ENCODE data around the gene KCNK4.

Gene KCNK4

DNA sequence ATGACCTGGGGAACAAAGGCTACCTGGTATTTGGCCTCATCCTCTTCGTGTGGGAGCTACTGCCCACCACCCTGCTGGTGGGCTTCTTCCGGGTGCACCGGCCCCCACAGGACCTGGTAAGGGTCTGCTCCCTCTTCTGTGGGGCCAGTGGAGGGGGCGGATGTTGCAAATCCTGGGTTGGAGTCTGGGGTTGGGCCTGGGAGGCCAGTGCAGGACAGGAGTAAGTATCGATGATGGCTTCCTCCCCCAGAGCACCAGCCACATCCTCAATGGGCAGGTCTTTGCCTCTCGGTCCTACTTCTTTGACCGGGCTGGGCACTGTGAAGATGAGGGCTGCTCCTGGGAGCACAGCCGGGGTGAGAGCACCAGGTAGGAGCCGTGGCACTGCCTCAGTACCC is 2.8 kb upstream of the KCNK4 start:
- no peak overlapping the region for H3K4me3 ChIP-seq (ENCODE audit: low read depth, low read length)
- no peak overlapping the region for H3K9ac ChIP-seq (ENCODE audit: low read depth, low read length)
- no peaks in the 10 kb centered on the region for H3K4me1 ChIP-seq (ENCODE audit: control insufficient read depth, insufficient read depth, low read length)
- H3K36me3 ChIP-seq (ENCODE audit: control insufficient read depth, insufficient read depth, low read length), result no peaks in the 10 kb centered on the region
- H3K9me3 ChIP-seq (ENCODE audit: control insufficient read depth, insufficient read depth, low read length), result no peaks in the 10 kb centered on the region
- H3K27me3 ChIP-seq (ENCODE audit: control insufficient read depth, insufficient read depth, low read length), result peaks cover 42% of the 10 kb centered on the region

DNA sequence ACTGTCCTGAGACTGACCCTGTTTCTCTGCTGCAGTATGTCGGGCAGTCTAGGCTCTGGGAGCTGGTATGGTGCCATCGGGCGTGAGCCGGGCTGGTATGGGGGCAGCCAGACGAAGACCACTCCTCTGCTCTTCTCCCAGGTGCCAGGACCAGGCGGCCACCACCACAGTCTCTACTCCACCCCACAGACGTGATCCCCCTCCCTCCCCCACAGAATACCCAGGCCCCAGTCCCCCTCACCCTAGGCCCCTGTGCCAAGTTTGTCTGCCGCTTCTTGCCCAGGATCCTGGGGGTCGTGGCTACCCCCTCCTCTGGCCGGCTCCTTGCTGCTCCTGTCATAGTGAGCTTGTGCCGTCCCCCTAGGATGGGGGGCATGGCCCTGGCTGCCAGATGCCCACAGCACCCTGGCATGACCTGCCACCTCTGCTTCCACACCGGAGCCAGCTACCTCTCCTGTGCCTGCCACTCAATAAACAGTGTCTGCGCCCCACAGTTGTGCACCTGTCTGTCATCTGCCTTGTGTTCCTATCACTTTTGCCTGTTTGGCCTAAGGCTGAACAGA is 2.0 kb upstream of the KCNK4 start:
- H3K4me3 ChIP-seq (ENCODE audit: low read depth, low read length), result no peak overlapping the region
- peaks cover 49% of the 10 kb centered on the region for H3K27me3 ChIP-seq (ENCODE audit: control insufficient read depth, insufficient read depth, low read length)
- H3K36me3 ChIP-seq (ENCODE audit: control insufficient read depth, insufficient read depth, low read length), result no peaks in the 10 kb centered on the region
- H3K4me1 ChIP-seq (ENCODE audit: control insufficient read depth, insufficient read depth, low read length), result no peaks in the 10 kb centered on the region
- no peaks in the 10 kb centered on the region for H3K9me3 ChIP-seq (ENCODE audit: control insufficient read depth, insufficient read depth, low read length)
- H3K9ac ChIP-seq (ENCODE audit: low read depth, low read length), result no peak overlapping the region

DNA sequence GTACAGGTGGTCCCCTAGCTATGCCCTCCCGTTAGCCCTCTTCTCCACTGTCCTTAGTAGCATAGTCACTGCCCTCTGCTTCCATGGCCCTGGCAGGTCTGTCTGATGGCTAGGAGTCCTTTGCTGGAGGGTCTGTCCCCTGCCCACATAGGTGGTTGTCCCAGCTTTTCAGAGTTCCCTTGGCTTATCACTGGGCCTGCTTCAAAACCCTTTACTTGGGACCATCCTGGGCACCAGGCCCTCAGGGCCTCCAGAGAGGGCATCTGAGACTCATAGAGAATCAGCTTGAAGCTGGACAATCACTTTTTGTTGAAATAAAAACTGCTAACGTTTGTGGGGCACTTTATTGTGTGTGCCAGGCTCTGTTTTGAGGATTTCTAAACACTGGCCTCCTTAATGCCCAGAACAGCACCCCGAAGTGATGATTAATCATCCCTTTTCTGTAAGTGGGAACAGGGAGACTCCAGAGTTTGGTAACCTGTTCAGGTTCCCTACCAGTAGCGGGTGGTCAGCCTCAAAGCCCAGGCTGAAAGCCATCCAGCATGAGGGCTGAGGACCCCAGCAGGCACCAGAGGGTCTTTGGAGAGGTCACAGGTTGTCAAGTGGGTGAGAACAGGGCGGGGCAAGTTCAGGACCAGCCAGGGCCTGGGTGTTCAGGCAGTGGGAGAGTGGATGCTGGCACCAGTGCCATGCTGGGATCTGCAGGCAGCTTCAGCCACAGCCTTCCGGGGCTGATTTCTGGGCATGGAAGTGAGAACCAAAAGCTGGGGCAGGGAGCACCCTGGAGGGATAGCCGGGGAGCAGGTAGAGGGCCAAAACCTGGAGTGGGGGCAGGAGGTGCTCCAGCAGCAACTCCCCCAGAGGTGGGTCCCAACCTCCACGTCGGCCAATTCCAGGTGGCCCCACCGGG is 495 bp upstream of the KCNK4 start:
- Histone ChIP-seq H3K9ac (ENCODE audit: low read depth, low read length) (no peak overlapping the region), H3K27me3 (ENCODE audit: control insufficient read depth, insufficient read depth, low read length) (peaks cover 65% of the 10 kb centered on the region), H3K4me1 (ENCODE audit: control insufficient read depth, insufficient read depth, low read length) (no peaks in the 10 kb centered on the region), H3K36me3 (ENCODE audit: control insufficient read depth, insufficient read depth, low read length) (no peaks in the 10 kb centered on the region), H3K9me3 (ENCODE audit: control insufficient read depth, insufficient read depth, low read length) (no peaks in the 10 kb centered on the region), H3K4me3 (ENCODE audit: low read depth, low read length) (peak overlapping the region; percentile 41)

DNA sequence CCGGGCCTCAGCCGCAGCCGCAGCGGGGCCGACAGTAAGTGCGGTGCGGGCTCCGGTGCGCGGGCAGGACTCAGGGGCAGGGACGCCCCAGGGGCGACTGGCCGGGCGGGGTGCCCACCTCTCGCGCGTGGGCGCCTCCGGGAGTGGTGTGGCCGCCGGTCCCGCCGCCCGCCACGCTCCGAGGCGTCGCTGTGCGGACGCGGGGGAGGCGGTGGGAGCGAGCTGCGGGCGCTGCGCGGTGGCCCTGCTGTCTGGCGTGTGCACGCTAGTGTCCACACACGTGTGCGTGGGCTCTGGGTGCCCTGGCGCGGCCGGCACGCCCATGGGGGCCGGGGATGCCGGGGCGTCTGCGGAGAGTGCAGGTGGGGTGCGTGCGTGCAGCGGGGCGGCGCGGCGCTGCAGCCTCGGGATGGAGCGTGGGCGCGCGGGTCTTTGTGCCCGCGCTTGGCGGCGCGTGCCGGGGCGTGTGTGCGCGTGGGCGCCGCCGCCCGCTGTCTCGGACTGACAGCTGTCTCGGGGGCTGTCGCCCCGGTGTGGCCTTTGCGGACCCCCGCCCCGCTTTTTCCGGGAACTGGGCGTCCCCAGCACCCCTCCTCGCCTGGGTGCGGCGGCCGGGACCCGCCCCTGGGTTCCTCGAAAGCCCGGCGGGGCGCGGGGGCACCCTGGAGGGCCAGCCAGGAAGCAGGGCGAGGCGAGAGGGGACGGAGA is 804 bp downstream of the KCNK4 start:
- H3K36me3 ChIP-seq (ENCODE audit: control insufficient read depth, insufficient read depth, low read length), result no peaks in the 10 kb centered on the region
- H3K9ac ChIP-seq (ENCODE audit: low read depth, low read length), result no peak overlapping the region
- H3K27me3 ChIP-seq (ENCODE audit: control insufficient read depth, insufficient read depth, low read length), result peaks cover 78% of the 10 kb centered on the region
- no peaks in the 10 kb centered on the region for H3K9me3 ChIP-seq (ENCODE audit: control insufficient read depth, insufficient read depth, low read length)
- no peaks in the 10 kb centered on the region for H3K4me1 ChIP-seq (ENCODE audit: control insufficient read depth, insufficient read depth, low read length)
- peak overlapping the region; percentile 39 for H3K4me3 ChIP-seq (ENCODE audit: low read depth, low read length)

DNA sequence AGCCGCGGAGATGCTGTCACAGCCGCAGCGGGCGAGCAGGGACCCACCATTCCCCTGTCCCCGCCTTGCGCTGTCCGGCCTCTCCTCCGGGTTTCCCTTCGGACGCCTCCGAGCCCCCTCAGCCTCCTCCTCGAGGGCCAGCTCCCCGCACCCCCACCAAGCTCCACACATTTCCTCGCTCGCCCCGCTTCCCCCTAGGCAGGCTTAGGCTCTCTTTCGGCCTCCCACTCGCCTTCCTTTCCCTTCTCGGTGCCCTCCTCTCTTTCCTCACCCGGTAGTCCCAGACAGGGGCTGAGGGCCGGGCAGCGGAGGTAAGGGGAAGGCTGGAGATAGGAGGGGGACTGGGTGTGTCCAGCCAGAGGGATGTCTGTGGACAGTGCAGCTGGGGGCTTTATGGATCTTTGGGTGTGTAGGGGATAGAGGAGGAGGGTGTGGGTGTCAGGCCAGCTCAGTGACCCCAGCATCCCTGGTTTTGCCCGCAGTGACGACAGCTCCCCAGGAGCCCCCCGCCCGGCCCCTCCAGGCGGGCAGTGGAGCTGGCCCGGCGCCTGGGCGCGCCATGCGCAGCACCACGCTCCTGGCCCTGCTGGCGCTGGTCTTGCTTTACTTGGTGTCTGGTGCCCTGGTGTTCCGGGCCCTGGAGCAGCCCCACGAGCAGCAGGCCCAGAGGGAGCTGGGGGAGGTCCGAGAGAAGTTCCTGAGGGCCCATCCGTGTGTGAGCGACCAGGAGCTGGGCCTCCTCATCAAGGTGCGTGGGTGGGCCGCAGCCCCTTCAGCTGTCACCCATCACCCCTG is 1.6 kb downstream of the KCNK4 start:
- Histone ChIP-seq H3K27me3 (ENCODE audit: control insufficient read depth, insufficient read depth, low read length) (peaks cover 83% of the 10 kb centered on the region), H3K9me3 (ENCODE audit: control insufficient read depth, insufficient read depth, low read length) (no peaks in the 10 kb centered on the region), H3K4me1 (ENCODE audit: control insufficient read depth, insufficient read depth, low read length) (no peaks in the 10 kb centered on the region), H3K9ac (ENCODE audit: low read depth, low read length) (no peak overlapping the region), H3K4me3 (ENCODE audit: low read depth, low read length) (peak overlapping the region; percentile 39), H3K36me3 (ENCODE audit: control insufficient read depth, insufficient read depth, low read length) (no peaks in the 10 kb centered on the region)

DNA sequence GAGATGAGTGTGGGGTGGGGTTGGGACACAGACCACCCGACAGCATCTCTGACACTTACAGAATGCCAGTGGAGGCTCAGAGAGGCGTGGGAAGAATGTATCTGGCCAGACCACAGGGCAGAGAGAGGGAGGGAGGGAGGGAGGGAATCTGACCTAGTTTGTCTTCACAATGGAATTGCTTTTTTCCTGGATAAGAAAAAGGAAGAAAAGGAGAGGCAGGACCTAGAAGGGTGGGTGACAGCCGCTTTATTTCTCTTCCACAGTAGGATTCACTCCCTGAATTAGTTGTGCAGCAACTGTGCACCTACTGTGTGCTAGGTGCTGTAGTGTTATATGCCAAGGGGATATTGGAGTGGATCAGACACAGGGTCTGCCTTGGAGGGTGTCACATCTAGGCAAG is 3.7 kb downstream of the KCNK4 start:
- Histone ChIP-seq H3K4me3 (ENCODE audit: low read depth, low read length) (no peak overlapping the region), H3K9ac (ENCODE audit: low read depth, low read length) (no peak overlapping the region), H3K9me3 (ENCODE audit: control insufficient read depth, insufficient read depth, low read length) (no peaks in the 10 kb centered on the region), H3K4me1 (ENCODE audit: control insufficient read depth, insufficient read depth, low read length) (no peaks in the 10 kb centered on the region), H3K27me3 (ENCODE audit: control insufficient read depth, insufficient read depth, low read length) (peaks cover 98% of the 10 kb centered on the region), H3K36me3 (ENCODE audit: control insufficient read depth, insufficient read depth, low read length) (no peaks in the 10 kb centered on the region)

DNA sequence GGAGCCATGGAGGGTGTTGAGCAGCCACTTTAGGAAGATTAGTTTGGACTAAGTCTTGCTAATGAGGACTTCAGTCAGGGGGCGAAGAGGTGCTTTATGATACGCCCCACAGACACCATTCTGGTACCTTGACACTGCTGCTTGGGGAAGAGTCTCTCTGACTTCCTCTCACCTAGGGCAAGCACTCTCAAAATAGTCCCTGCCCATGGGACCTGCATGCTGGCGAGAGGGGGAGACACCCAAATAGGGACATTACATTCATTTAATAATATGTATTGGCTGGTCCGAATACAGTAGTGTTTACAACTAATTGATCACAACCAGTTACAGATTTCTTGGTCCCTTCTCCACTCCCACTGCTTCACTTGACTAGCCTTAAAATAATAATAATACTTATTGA is 4.7 kb downstream of the KCNK4 start:
- Histone ChIP-seq H3K4me1 (ENCODE audit: control insufficient read depth, insufficient read depth, low read length) (no peaks in the 10 kb centered on the region), H3K36me3 (ENCODE audit: control insufficient read depth, insufficient read depth, low read length) (no peaks in the 10 kb centered on the region), H3K9ac (ENCODE audit: low read depth, low read length) (no peak overlapping the region), H3K4me3 (ENCODE audit: low read depth, low read length) (no peak overlapping the region), H3K9me3 (ENCODE audit: control insufficient read depth, insufficient read depth, low read length) (no peaks in the 10 kb centered on the region), H3K27me3 (ENCODE audit: control insufficient read depth, insufficient read depth, low read length) (peaks cover 98% of the 10 kb centered on the region)

DNA sequence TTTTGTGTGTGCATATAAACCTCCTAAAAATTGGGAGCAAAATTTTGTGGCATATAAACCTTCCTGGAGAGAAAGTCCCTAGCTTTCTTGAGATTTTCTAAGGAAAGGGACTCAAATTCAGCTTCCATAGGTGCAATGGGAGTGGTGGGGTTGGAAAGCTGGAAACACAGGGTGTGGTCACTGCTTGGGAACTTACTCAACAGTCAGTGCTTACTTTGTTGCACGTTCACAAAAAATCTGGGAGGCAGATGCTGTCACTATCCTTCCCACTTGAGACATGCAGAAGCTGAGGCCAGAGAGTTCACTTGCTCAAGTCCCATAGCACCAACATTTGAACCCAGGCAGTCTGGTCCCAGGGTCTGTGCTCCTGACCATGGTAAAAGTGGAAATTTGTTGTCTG is 5.1 kb downstream of the KCNK4 start:
- no peak overlapping the region for H3K9ac ChIP-seq (ENCODE audit: low read depth, low read length)
- H3K4me3 ChIP-seq (ENCODE audit: low read depth, low read length), result peak overlapping the region; percentile 45
- H3K4me1 ChIP-seq (ENCODE audit: control insufficient read depth, insufficient read depth, low read length), result no peaks in the 10 kb centered on the region
- no peaks in the 10 kb centered on the region for H3K9me3 ChIP-seq (ENCODE audit: control insufficient read depth, insufficient read depth, low read length)
- H3K27me3 ChIP-seq (ENCODE audit: control insufficient read depth, insufficient read depth, low read length), result peaks cover 97% of the 10 kb centered on the region
- H3K36me3 ChIP-seq (ENCODE audit: control insufficient read depth, insufficient read depth, low read length), result no peaks in the 10 kb centered on the region

DNA sequence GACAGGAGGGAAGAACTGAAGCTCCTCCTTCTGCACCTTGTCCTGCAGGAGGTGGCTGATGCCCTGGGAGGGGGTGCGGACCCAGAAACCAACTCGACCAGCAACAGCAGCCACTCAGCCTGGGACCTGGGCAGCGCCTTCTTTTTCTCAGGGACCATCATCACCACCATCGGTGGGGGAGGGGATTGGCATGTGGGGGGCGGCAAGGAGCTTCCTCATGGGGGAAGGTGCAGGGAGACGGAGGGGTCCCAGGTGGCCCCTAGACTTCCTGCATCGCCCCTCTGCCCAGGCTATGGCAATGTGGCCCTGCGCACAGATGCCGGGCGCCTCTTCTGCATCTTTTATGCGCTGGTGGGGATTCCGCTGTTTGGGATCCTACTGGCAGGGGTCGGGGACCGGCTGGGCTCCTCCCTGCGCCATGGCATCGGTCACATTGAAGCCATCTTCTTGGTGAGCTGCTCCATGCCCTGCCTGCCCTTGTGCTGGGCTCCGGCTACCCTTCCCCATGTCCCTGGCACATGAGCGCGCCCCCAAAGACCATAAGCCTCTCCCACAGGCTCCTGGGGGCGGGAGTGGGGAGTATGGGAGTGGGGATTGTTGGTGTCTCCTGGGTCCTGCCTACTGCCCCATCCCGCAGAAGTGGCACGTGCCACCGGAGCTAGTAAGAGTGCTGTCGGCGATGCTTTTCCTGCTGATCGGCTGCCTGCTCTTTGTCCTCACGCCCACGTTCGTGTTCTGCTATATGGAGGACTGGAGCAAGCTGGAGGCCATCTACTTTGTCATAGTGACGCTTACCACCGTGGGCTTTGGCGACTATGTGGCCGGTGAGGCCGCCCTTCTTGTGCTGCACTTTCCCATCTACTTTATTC is 6.0 kb downstream of the KCNK4 start:
- H3K9ac ChIP-seq (ENCODE audit: low read depth, low read length), result no peak overlapping the region
- peaks cover 99% of the 10 kb centered on the region for H3K27me3 ChIP-seq (ENCODE audit: control insufficient read depth, insufficient read depth, low read length)
- H3K4me1 ChIP-seq (ENCODE audit: control insufficient read depth, insufficient read depth, low read length), result no peaks in the 10 kb centered on the region
- H3K36me3 ChIP-seq (ENCODE audit: control insufficient read depth, insufficient read depth, low read length), result no peaks in the 10 kb centered on the region
- peak overlapping the region; percentile 45 for H3K4me3 ChIP-seq (ENCODE audit: low read depth, low read length)
- H3K9me3 ChIP-seq (ENCODE audit: control insufficient read depth, insufficient read depth, low read length), result no peaks in the 10 kb centered on the region

DNA sequence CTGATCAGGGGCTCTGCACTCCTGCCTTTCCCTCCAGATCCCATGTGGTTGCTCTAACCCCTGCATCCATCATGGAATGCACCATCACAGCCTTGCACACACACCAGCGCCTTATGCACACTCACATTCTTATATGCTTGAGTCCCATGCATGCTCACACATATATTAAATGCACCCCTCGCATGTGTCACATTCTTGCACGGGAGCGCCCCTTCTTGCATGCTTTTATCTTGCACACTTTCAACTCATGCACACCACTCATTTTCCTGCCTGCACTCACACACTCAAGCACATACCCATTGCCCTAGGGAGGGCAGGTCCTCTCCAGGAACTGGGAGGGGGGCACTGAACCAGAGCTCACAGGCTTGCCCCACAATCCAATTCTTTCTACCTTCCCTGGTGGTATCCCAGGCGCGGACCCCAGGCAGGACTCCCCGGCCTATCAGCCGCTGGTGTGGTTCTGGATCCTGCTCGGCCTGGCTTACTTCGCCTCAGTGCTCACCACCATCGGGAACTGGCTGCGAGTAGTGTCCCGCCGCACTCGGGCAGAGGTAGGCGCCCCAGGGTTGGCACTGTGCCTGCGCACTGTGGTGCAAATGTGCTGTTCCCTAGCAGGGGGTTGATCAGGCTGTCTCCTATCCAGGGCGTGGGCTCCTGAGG is 6.7 kb downstream of the KCNK4 start:
- H3K4me3 ChIP-seq (ENCODE audit: low read depth, low read length), result peak overlapping the region; percentile 45
- no peak overlapping the region for H3K9ac ChIP-seq (ENCODE audit: low read depth, low read length)
- H3K9me3 ChIP-seq (ENCODE audit: control insufficient read depth, insufficient read depth, low read length), result no peaks in the 10 kb centered on the region
- no peaks in the 10 kb centered on the region for H3K4me1 ChIP-seq (ENCODE audit: control insufficient read depth, insufficient read depth, low read length)
- H3K27me3 ChIP-seq (ENCODE audit: control insufficient read depth, insufficient read depth, low read length), result peaks cover 91% of the 10 kb centered on the region
- no peaks in the 10 kb centered on the region for H3K36me3 ChIP-seq (ENCODE audit: control insufficient read depth, insufficient read depth, low read length)
